DMS53 treated with DMSO at 0.1 percent for 48 hours (cell line): ENCODE results near the gene DISP2.
A peak's percentile ranks its signal among the peaks of the same experiment; 100 is the strongest.

ENCODE experiments used
- DNase-seq: peaks from one replicate; lab custom pipeline; 2025; ENCODE audit not compliant: unreplicated experiment; lab: John Stamatoyannopoulos, UW

The DISP2 gene

GRCh38 chr15:40342416-40343320 lies 15.4 kb upstream of the DISP2 start:
- DNase-seq, result peak; percentile 51

- no peak for DNase-seq
Measured at GRCh38 chr15:40343512-40343911, 14.5 kb upstream of the DISP2 start.

DNA sequence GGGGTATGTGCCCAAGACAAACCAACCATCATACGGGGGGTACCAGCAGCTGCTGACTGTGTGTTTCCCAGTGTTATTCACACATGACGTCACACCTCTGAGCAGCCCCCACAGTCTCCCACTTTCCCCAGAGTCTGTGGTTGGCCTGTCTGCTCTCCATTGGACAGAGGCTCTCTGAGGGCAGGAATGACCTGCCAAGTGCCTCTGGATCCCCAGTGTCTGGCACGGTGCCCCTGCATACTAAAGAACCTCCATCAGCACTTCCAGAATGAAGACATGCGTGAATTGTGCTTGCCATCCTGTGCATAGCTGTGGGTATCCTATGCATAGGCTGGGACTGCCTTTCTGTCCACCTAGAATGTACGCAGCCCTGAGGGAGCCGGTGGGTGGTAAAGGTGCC lies 13.8 kb upstream of the DISP2 start:
- DNase-seq, result no peak

- DNase-seq, result peak; percentile 28
Measured at GRCh38 chr15:40344631-40345120, 13.3 kb upstream of the DISP2 start.

GRCh38 chr15:40345225-40345866 lies 12.7 kb upstream of the DISP2 start:
- DNase-seq, result no peak

- DNase-seq, result no peak
Measured at GRCh38 chr15:40345867-40346578, 12.0 kb upstream of the DISP2 start.

GRCh38 chr15:40346579-40347558 lies 11.2 kb upstream of the DISP2 start:
- DNase-seq, result no peak

- no peak for DNase-seq
Measured at GRCh38 chr15:40347559-40348473, 10.2 kb upstream of the DISP2 start.

DNA sequence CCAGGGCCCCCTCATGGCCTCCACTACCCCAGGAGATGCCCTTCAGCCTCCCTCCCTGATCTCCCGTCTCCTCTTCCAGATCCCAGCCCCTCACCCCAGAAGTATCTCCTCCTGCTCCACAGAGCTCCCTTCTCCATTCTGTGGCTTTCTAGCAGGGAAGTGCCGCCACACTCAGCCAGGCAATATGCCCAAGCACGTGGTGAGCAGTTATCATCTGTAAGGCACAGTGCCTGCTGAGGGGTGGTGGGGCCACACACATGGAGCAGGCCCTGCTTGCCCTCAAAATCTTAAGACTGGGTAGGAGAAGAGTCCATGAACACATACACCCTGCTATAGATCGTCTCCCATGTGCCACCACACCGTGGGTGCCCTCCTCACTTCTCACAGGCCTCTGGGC lies 9.5 kb upstream of the DISP2 start:
- no peak for DNase-seq

- no peak for DNase-seq
Measured at GRCh38 chr15:40349163-40349562, 8.9 kb upstream of the DISP2 start.

DNA sequence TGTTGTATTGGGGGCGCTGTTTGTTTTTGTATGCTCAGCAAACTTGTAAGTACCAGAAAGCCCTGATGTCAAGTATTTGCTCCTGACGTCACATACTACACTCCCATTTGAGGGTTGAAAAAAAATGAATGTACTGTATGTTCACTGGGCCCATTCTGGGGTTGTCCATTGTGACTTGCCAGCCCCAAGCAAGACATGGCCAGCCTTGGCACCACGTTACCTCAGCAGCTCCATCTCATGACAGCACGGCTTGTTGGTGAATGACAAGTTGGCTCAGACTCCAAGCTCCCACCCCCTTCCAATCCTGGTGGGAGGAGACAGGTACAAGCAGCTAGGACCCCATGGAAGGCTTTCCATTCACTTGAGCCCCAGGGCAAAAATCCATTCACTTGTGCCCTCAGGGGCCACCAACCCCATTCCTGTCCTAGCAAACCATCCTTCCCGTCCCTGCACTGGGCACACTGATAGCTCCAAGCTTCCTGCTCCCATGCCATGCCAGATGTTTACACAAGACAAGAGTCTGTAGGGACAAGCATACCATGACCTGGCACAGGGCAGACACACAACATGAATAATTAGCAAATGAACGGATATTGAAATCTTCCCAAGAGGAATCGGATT lies 5.6 kb upstream of the DISP2 start:
- no peak for DNase-seq

DNA sequence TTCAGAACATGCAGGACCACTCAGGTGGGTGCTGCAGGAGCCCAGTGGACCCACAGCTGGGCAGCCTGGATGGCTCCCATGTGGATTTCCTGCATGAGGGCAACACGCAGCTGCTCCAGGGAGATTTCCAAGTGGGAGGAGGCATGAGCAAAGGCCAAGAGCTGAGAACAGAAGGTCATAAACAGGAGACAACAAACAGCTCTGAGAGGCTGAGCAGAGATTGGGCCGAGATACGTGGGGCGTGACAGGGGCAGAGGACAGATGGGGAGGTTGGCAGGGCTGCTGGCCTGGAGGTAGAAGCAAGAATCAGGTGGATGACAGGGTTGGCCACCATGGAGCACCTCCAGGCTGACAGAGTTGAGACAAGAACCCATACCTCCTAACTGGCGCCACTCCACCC lies 4.3 kb upstream of the DISP2 start:
- DNase-seq, result no peak

- no peak for DNase-seq
Measured at GRCh38 chr15:40354408-40355171, 3.4 kb upstream of the DISP2 start.

- DNase-seq, result no peak
Measured at GRCh38 chr15:40355976-40356585, 1.9 kb upstream of the DISP2 start.

- DNase-seq, result no peak
Measured at GRCh38 chr15:40357246-40357645, 773 bp upstream of the DISP2 start.

GRCh38 chr15:40358471-40359353 lies 693 bp downstream of the DISP2 start:
- no peak for DNase-seq

- DNase-seq, result no peak
Measured at GRCh38 chr15:40360015-40360414, 2.0 kb downstream of the DISP2 start.
